Measurements from ENCODE around the gene COG5.

COG5 gene

DNA sequence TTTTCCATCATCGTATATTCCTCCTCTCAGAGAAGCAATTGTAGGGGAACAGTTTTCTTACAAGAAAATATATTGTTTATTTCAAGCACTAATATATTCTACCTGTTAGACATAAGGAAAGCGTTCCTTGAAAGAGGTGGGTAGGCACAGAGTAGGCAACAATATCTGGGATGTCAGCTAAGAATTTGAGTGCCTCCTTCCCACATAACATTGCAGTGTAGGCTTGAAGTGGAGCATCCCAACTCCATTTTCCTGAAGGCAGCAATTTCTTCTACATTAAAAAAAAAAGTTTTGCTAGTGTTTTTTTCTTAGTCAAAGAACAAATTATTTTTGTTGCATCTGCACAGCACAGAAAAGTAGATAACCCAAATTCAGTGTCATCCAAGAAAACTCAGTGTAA lies 37.1 kb upstream of the COG5 start:
- no peak overlapping the region for H3K4me3 ChIP-seq (replicated peaks; ENCODE audit: insufficient read depth, low read length)
- no peaks in the 10 kb centered on the region for H3K27me3 ChIP-seq (ENCODE audit: insufficient read depth, poor library complexity, severe bottlenecking)
- DNase-seq (ENCODE audit: low read depth in 1 of 2, low spot score in 1 of 2) = no peak
- no peak overlapping the region for H3K27ac ChIP-seq (replicated peaks)
- TF ChIP-seq, protein P1, sequence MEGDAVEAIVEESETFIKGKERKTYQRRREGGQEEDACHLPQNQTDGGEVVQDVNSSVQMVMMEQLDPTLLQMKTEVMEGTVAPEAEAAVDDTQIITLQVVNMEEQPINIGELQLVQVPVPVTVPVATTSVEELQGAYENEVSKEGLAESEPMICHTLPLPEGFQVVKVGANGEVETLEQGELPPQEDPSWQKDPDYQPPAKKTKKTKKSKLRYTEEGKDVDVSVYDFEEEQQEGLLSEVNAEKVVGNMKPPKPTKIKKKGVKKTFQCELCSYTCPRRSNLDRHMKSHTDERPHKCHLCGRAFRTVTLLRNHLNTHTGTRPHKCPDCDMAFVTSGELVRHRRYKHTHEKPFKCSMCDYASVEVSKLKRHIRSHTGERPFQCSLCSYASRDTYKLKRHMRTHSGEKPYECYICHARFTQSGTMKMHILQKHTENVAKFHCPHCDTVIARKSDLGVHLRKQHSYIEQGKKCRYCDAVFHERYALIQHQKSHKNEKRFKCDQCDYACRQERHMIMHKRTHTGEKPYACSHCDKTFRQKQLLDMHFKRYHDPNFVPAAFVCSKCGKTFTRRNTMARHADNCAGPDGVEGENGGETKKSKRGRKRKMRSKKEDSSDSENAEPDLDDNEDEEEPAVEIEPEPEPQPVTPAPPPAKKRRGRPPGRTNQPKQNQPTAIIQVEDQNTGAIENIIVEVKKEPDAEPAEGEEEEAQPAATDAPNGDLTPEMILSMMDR (IDR thresholded peaks at IDR 0.05; ENCODE audit: insufficient read depth, low read length) = no peak
- no peak for TF ChIP-seq GABPA (IDR thresholded peaks at IDR 0.05; ENCODE audit: low read depth)
- TF ChIP-seq SPI1 (IDR thresholded peaks at IDR 0.05; ENCODE audit: borderline replicate concordance, low read depth) = no peak
- TF ChIP-seq, protein P2, sequence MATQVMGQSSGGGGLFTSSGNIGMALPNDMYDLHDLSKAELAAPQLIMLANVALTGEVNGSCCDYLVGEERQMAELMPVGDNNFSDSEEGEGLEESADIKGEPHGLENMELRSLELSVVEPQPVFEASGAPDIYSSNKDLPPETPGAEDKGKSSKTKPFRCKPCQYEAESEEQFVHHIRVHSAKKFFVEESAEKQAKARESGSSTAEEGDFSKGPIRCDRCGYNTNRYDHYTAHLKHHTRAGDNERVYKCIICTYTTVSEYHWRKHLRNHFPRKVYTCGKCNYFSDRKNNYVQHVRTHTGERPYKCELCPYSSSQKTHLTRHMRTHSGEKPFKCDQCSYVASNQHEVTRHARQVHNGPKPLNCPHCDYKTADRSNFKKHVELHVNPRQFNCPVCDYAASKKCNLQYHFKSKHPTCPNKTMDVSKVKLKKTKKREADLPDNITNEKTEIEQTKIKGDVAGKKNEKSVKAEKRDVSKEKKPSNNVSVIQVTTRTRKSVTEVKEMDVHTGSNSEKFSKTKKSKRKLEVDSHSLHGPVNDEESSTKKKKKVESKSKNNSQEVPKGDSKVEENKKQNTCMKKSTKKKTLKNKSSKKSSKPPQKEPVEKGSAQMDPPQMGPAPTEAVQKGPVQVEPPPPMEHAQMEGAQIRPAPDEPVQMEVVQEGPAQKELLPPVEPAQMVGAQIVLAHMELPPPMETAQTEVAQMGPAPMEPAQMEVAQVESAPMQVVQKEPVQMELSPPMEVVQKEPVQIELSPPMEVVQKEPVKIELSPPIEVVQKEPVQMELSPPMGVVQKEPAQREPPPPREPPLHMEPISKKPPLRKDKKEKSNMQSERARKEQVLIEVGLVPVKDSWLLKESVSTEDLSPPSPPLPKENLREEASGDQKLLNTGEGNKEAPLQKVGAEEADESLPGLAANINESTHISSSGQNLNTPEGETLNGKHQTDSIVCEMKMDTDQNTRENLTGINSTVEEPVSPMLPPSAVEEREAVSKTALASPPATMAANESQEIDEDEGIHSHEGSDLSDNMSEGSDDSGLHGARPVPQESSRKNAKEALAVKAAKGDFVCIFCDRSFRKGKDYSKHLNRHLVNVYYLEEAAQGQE (IDR thresholded peaks at IDR 0.05; ENCODE audit: insufficient replicate concordance, low read depth) = no peak
- TF ChIP-seq POLR2AphosphoS5 (IDR thresholded peaks at IDR 0.05; ENCODE audit: low read depth) = no peak

DNA sequence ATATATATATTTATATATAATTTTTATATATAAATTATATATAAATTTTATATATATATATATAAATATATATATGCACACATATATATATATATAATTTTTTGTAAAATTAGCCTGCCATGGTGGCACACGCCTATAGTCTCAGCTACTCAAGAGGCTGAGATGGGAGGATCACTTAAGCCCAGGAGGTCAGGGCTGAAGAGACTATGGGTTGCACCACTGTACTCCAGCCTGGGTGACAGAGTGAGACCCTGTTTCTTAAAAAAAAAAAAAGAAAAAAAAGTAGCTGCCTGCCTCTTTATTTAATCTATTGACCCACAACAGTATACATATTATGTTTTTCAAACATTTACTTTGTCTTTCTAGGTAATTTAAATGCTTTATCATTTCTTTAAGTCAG lies 35.5 kb upstream of the COG5 start:
- no peak for DNase-seq (ENCODE audit: low read depth in 1 of 2, low spot score in 1 of 2)
- TF ChIP-seq SPI1 (IDR thresholded peaks at IDR 0.05; ENCODE audit: borderline replicate concordance, low read depth) = no peak
- TF ChIP-seq, protein P1 (IDR thresholded peaks at IDR 0.05; ENCODE audit: insufficient read depth, low read length) = no peak
- TF ChIP-seq, protein P2 (IDR thresholded peaks at IDR 0.05; ENCODE audit: insufficient replicate concordance, low read depth) = no peak

DNA sequence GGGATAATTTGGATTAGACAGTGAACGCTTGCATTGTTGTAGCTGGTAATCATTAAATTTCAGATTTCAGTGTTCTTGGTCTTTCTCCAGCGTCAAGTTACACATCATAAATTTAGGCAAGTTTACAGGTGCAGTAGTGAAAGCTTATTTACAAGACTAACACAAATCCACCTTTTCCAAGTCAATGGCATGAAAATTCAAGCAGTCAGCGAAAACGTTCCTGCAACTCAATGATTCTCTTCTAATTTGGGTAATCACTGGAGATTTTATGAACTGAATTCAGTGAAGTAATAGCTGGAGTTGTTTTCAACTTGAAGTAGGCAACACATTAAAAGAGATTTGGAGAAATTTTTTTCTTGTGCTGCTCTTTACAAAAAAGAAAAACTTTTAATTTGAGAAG lies 34.2 kb upstream of the COG5 start:
- no peak overlapping the region for H3K4me3 ChIP-seq (replicated peaks; ENCODE audit: insufficient read depth, low read length)
- H3K27ac ChIP-seq (replicated peaks) = no peak overlapping the region
- no peaks in the 10 kb centered on the region for H3K27me3 ChIP-seq (ENCODE audit: insufficient read depth, poor library complexity, severe bottlenecking)
- DNase-seq (ENCODE audit: low read depth in 1 of 2, low spot score in 1 of 2) = no peak
- TF ChIP-seq, protein P2 (IDR thresholded peaks at IDR 0.05; ENCODE audit: insufficient replicate concordance, low read depth) = no peak
- TF ChIP-seq POLR2AphosphoS5 (IDR thresholded peaks at IDR 0.05; ENCODE audit: low read depth) = no peak
- TF ChIP-seq GABPA (IDR thresholded peaks at IDR 0.05; ENCODE audit: low read depth) = no peak
- TF ChIP-seq, protein P1 (IDR thresholded peaks at IDR 0.05; ENCODE audit: insufficient read depth, low read length) = no peak
- TF ChIP-seq SPI1 (IDR thresholded peaks at IDR 0.05; ENCODE audit: borderline replicate concordance, low read depth) = no peak

More for the DNA sequence above, 35.5 kb upstream of the COG5 start:
- Histone ChIP-seq H3K27me3 (ENCODE audit: insufficient read depth, poor library complexity, severe bottlenecking) (no peaks in the 10 kb centered on the region), H3K4me3 (replicated peaks; ENCODE audit: insufficient read depth, low read length) (no peak overlapping the region), H3K27ac (replicated peaks) (no peak overlapping the region)
